CMK (cell line): ENCODE measurements around the gene BCL7B.
"Not testable (repeated sequence)": the region's sequence is repeated elsewhere in the genome, so short reads cannot be mapped to it uniquely, and the experiment has no call there.

Source experiments
- DNase-seq: peaks from one replicate; pipeline ENCODE4 v3.0.0-alpha.2; 2010; ENCODE audit warnings: low read depth

The BCL7B gene

DNA sequence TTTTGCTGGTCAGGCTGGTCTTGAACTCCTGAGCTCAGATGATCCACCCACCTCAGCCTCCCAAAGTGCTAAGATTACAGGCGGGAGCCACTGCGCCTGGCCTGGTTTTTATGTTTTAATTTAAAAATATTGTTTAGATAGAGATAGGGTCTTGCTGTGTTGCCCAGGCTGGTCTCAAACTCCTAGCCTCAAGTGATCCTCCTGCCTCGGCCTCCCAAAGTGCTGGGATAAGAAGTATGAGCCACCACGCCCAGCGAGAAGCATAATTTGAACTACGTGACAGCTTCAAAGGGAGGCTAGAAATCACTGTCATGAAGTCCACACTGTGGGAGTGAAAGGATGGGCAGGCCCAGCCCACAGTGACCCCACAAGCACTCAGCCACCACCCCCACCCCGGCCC lies 21.6 kb downstream of the BCL7B start:
- DNase-seq: not testable (repeated sequence)

DNA sequence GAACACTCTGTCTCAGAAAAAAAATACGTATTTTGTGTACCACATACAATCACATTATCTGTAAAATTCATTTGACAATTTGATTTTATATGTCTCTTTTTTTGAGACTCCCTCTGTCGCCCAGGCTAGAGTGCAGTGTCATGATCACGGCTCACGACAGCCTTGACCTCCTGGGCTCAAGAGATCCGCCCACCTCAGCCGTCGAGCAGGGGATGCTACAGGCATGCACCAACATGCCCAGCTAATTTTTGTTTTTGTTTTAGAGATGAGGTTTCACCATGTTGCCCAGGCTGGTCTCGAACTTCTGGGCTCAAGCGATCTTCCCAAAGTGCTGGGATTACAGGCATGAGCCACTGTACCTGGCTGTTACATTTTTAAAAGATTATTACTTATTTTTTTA lies 23.7 kb downstream of the BCL7B start:
- DNase-seq: no peak

DNA sequence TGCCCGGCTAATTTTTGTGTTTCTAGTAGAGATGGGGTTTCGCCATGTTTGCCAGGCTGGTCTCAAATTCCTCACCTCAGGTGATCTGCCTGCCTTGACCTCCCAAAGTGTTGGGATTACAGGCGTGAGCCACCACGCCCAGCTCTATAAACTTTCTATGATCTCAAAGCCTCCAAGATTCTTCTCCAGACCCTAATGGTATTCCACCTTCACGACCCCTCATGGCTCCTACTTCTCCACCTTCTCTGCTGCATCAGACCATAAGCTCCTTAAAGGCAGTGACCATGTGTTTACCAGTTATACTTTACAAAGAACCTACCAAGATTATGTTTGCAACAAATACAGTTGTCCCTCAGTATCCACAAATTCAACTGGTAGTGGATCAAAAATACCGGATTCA lies 25.3 kb downstream of the BCL7B start:
- no peak for DNase-seq

DNA sequence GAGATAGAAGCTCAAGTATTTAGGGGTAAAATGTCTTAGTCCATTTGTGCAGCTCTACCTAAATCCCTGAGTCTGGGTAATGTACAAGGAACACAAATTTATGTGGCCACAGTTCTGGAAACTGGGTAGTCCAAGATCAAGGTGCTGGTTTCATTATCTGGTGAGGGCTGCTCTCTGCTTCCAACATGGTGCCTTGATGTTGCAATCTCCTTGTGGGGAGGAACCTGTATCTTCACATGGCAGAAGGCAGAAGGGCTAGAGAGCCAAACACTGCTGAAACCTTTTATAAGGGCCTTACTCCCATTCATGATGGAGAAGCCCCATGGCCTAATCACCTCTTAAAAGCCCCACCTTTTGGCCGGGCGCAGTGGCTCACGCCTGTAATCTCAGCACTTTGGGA lies 26.7 kb downstream of the BCL7B start:
- no peak for DNase-seq

DNA sequence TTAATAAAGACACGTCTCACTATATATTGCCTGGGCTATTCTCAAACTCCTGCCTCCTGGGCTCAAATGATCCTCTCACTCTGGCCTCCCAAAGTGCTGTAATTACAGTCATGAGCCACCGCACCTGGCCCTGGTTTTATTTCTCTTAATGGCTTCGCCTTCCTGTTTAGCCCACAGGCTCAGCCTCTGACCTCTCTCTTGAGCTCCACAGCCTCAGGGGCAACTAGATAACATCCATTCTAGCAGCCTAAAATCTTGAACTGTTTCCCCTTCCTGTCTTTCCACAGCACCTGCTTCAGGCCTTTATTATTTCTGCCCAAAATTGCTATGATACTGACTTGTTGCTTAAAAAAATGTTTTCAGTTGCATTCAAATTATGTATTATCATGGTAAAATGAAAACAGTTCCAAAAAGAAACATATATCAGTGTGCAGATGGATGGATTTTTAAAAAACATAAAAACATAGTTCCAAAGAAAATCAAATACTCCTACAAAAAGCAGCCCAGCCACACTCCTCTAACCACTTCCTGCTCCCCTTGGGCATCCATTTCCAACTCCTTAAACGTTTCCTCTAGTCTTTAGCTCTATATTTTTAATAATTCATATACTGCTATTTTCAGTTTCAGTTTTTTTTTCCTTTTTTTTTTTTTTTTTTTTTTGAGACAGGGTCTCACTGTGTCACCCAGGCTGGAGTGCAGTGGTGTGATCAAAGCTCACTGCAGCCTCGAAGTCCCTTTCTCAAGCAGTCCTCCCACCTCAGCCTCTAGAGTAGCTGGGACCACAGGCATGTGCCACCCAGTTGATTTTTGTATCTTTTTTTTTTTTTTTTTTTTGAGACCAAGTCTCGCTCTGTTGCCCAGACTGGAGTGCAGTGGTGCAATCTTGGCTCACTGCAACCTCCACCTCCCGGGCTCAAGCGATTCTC lies 30.3 kb downstream of the BCL7B start:
- no peak for DNase-seq

DNA sequence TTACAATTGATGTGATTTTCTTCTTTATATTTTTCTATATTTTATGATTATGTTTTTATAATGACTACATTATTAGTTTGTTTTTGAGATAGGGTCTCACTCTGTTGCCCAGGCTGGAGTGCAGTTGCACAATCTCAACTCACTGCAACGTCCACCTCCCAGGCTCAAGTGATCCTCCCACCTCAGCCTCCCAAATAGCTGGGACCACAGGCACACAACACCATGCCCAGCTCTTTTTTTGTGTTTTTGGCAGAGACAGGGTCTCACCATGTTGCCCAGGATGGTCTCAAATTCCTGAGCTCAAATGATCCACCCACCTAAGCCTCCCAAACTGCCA lies 31.4 kb downstream of the BCL7B start:
- DNase-seq: not testable (repeated sequence)

DNA sequence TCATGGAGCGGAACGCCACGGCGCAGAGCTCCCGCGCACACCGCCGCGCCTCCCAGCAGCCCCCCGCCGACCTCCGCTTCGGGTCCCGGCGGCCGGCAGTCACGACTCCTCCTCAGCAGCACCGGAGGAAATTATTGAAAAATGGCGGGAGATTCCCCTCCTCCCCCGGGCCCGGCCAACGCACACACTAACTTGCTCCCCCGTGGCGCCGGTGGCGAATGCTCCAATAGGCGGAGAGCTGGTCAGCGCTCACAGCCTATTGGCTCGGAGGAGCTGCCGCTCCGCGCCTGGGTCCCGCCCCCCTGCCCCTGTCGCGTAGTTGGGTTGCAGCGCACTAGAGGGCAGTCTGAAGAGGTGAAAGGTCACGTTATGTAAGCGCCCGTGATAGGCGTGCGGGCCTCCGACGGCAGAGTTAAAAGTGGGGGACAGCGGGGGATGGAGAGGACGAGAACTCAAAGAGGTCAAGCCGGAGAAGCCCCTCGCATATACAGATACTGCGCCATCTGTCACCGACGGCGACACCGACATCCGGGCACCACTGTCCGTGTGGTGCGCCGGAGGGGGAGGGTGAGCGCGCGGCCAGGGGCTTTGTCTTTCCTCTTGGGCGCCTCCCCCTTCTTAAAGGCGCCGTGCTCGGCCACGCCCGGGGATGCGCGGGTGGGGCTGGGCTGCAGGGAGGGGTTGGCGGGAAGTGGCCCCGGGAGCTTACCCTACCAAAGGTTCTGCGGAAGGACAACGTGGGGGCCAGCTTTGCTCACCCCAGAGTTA lies 35.2 kb downstream of the BCL7B start, which contains the start of gene BAZ1B:
TSS of gene BAZ1B (minus strand) at position 189 of the 768 bp plus-strand sequence. CDS start 360 bp downstream, outside the sequence.
- peak; percentile 90 for DNase-seq

DNA sequence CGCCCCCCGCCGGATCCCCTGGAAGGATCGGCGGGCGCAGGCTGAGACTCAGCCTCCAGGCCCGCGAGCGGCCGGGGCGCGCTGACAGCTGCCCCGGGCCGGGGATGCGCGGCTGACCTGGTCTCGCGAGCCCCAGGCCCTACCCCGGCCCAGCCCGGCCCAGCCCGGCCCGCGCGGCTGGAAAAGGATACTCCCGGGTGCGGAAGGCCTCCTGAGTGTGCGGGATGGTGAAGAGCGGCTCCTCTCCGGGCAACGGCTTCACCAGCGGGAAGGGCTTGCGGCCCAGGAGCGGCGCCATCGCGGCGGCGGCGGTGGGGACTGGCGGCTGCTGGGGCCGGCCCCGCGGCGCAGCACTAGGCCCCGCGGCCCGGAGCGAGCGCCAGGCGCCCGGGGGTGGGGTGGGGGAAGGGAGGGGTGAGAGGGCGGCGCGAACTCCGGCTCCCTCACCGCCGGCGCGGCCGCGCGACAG lies 35.8 kb downstream of the BCL7B start:
- no peak for DNase-seq

DNA sequence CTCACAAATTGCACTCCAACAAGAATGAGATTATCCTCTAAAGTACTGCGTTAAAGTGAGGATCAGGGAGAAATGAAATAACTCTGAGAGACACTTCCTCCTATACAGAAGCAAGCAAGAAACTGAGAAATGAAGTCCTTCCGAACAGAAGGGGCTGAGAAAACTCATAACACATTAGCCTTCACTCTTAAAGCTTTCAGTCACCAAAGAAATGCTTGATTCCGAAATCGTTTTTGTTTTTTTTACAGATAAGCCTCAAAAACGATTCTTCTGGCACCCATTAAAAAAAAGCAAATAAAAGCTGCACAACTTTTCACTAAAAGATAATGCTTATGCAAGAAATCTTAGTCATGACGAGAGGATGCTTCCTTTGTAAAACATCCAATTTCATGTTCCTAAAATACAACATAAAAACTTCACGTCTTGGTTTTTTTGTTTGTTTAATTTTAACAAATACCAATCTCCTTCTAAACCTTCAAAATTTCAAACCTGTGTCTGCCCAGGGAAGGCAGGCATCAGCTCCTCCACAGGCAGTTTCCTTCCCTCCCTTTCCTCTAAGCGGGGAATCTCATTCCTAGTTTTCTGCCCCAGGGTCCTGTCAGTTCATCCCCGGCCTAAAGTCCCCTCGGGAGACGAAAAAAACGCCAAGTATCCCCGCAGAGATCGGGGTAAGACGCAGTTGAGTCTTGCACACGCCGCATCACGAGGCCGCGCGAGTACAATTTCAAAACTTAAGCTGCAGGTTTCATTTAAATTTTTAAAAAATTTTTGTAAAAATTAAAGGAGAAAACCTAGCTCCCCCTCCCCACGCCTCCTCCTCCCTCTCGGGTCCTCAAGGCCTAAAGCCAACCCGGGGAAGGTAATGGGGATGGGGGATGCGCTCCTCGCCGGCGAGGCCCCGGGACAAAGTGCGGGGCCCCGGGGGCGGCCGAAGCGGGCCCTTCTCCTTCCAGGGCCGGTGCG lies 36.5 kb downstream of the BCL7B start:
- no peak for DNase-seq

DNA sequence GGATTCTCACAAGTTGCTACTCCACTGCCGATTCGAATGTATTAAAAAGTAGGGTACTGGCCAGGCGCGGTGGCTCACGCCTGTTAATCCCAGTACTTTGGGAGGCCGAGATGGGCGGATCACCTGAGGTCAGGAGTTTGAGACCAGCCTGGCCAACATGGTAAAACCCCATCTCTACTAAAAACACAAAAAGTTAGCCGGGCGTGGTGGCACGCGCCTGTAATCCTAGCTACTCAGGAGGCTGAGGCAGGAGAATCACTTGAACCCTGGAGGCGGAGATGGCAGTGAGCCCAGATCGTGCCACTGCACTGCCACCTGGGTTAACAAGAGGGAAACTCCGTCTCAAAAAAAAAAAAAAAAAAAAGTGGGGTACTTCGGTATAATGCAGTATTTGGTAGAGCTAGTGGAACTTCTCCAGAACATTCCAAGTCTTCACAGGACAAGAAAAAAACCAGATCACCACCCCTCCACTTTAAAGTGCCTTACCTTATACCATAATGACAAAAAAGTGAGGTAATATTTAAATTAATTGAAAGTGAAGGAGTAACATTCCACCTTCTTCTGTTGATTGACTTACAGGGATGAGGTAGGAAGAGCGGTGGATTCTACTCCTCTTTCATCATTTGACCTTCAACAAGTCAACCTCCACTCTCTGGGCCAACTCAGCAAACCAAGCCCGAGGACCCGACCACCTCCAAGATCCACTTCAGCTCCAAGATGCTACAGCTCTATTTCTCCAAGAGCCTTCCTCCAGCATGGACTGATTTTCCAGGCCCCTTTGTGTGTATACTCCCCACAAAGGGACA lies 37.4 kb downstream of the BCL7B start:
- no peak for DNase-seq

DNA sequence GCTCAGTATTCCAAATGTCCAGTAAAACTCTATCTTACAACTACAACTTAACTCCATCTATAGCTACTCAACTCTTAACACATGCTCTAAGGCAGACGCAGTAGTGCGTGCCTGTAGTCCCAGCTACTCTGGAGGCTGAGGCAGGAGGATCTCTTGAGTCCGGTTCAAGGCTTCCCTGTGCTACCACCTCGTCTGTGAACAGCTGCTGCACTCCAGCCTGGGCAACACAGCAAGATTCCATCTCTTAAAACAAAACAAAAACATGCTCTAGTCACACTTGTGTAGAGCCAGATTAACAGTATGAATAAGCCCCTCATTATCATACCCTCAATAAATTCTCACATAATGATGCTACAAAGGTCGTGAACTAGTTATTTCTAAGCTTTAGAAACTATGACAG lies 39.0 kb downstream of the BCL7B start:
- no peak for DNase-seq

DNA sequence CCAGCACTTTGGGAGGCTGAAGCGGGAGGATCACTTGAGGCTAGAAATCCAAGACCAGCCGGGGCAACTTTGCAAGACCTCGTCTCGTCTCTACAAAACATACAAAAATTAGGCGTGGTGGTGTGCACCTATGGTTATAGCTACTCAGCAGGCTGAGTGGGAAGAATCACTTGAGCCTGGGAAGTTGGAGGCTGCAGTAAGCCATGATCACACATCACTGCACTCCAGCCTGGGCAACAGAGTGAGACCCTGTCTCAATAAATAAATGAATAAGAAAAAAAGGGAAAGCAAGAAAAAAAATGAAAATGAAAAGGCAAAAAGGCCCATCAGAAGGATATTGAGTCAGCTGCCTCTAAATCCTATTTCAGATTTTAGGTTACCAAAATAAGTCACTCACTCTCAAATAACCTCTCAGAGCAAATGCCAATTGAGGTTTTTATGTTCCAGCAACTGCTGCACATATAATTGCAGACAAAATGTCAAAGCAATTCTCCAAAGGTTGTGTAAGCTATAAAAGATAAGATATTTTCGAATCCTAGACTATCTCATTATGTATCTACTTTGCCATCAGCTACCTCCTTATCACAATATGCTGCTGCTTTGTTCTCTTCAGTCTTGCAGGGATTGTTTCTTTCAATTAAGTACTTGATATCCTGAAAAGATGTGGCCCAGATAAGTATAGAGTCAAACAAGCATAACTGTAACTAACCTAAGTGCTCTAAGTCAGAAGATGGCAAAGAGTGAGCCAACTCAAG lies 40.1 kb downstream of the BCL7B start:
- DNase-seq: no peak

DNA sequence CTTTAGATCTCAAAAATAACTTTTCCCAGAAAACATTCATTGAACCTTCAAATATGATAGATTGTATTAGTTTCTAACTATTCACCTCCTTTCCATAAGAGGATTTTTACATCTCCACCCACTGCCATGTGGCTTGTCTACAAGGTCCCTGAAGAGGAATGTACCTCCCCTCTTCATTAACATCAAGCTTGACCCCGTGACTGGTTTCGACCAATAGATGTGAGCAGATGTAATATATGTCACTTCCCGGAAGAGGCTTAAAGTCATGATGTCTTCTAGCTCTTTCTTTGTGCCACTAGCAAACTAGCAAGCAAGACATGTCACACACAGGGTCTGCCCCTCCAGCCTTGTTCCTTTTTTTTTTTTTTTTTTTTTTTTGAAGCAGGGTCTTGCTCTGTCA lies 42.3 kb downstream of the BCL7B start:
- DNase-seq: no peak

DNA sequence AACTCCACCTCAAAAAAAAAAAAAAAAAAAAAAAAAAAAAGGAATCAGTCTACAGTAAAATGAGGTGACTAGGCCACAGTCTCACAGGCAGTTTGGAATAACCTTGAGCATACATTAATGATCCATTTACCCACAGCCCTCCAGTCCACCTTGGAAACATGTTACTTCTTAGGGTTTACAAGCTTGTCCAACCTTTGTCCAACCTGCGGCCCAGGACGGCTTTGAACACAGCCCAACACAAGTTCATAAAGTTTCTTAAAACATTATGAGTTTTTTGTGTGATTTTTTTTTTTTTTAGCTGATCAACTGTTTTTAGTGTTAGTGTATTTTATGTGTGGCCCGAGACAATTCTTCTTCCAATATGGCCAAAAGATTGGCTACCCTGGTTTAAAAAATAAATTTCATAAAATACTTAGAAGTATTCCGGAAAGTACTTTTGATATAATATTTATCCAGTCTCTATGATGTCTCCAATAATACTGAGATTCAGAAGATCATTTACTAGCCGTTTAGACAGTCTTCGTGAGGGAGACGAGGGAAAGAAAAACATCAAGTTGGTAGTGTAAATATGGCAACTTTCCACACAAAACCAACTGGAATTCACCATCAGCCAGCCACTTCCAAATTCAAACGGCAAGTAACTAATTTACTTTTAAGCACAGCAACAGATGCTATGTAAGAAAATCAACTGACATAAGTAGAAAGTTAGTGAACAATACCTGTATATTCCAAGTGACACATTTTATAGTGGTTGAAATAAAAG lies 45.3 kb downstream of the BCL7B start:
- no peak for DNase-seq

DNA sequence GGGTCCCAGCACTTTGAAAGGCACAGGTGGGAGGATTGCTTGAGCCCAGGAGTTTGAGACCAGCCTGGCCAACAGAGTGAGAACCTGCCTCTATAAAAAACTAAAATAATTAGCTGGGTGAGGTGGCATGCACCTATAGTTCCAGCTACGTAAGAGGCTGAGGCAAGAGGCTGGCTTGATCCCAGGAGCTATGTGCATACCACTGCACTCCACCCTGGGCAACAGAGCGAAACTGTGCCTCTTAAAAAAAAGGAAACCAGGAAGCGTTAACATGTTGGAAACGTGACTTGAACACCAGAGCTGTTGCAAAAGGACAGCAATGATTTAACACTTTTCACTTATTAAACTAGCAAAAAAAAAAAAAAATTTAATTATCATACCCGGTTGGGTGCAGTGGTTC lies 48.0 kb downstream of the BCL7B start:
- DNase-seq: no peak

DNA sequence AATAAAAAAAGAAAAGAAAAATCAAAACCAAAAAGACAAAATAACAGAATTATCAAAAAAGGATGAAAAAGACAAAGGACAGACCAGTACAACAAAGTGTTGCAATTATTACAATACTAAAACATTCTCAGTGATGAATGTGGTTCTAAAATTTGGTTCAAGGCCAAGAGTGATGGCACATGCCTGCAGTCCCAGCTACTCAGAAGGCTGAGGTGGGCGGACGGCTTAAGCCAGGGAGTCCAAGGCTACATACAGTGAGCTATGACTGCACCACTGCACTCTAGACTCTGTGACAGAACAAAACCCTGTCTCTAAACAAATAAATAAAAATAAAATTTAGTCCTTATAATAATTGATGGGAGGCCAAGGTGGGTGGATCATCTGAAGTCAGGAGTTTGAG lies 49.9 kb downstream of the BCL7B start:
- no peak for DNase-seq

DNA sequence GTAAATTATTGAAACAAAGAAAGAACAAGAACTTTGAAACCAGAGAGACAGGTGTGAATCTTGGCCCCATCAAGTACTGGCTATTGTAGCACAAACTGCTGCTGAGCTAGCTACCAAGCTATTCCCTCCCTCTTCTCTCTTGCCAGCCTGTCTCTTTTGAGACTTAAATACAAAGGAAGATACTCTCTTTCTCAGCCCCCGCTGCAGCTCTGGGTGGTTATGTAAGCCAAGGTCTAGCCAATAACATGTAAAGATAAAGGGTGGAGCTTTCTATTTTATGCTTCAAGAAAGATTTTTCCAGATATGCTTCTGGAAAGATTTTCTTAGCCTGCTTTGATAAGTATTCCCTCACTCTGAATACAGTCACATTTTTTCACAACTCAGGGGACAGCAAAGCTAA lies 52.6 kb downstream of the BCL7B start:
- DNase-seq: no peak

DNA sequence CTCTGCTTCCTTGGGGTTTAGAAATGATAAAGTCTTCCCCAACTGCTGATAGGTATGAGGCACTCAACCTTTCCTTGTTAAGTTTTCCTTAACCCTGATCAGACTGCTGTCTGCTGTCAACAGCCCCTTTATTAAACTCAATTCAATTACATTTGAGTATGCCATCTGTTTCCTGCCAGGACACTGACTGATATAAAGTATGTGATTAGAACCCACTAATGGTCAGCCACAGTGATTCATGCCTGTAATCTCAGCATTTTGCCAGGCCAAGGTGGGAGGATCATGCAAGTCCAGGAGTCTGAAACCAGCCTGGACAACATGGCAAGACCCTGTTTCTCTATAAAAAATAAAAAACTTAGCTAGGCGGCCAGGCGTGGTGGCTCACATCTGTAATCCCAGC lies 53.5 kb downstream of the BCL7B start:
- no peak for DNase-seq

DNA sequence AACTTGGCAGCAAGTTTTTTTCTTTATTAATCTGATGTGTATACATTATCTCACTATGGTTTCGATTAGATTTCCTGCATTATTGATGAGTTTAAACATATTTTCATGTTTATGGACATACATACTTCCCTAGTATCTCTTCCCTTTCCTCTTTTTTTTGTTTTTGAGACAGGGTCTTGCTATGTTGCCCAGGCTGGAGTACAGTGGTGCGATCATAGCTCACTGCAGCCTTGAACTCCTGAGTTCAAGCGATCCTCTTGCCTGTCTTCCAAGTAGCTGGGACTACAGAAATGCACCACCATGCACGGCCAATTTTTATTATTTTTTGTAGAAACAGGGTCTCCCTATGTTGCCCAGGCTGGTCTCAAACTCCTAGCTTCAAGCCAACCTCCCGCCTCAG lies 54.3 kb downstream of the BCL7B start:
- DNase-seq: no peak

DNA sequence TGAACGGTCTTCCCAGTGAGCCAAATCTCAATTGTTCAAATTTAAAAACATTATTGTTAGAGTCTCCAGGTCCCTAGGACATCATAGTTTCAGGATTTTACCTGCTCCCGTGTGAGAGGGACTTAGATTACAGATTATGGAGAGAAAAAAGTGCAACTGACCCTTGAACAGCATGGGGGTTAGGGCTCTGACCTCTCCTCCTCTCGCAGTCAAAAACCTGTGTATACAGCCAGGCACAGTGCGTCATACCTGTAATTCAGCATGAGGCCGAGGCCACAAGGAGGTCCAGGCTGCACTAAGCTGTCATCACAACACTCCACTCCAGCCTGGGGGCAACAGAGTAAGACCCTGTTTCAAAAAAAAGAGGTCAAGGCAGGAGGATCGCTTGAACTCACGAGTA lies 60.9 kb downstream of the BCL7B start:
- no peak for DNase-seq
